Gastrocnemius medialis (tissue), 4 donors: ENCODE data around the gene SF3B6.

ENCODE experiments used
- CTCF ChIP-seq, 5 experiments: fragments of 450-650 bp in 3 of 5; fragments of 200-600 bp in 2 of 5; sonication (generic) in 2 of 5; IDR thresholded peaks in 4 of 5; conservative IDR thresholded peaks in 1 of 5; 1 replicate in 4 of 5; 2 replicates in 1 of 5; pipeline ENCODE4 v1.5.1; 2016 to 2019; ENCODE audit warnings: antibody characterized with exemption in 5 of 5, mild to moderate bottlenecking in 3 of 5, moderate library complexity in 3 of 5
- POLR2A ChIP-seq, 2 donors: fragments of 450-650 bp; IDR thresholded peaks; one replicate each; pipeline ENCODE4 v1.6.1; 2017; ENCODE audit warnings: antibody characterized with exemption in 2 of 2, mild to moderate bottlenecking in 2 of 2, moderate library complexity in 2 of 2

- TF ChIP-seq POLR2A (IDR thresholded peaks at IDR 0.05): no peak
- TF ChIP-seq CTCF (IDR thresholded peaks at IDR 0.05 in 4 of 5, conservative IDR thresholded peaks at IDR 0.05 in 1 of 5): no peak
Measured at GRCh38 chr2:24047703-24048033, 28.5 kb downstream of the SF3B6 start.
